Adrenal gland (tissue), 12 donors: ENCODE measurements around the gene FMNL3. TPM values are rescaled to one million over a fixed set of nuclear protein-coding genes. Genes with fewer than 3 reads are reported as not detected.
A peak's percentile ranks its signal among the peaks of the same experiment; 100 is the strongest.

ENCODE experiments used
- DNase-seq, 7 donors: peaks; one replicate each; pipeline ENCODE4 v3.0.0-alpha.2; 2019 to 2020
- H3K27ac ChIP-seq, 5 donors: fragments of 200-600 bp; sonication (generic) in 4 of 5; 1 replicate in 3 of 5; 2 replicates in 2 of 5; pipeline versions ENCODE4 v1.5.1 to v1.8.0; 2016 to 2020; ENCODE audit warnings: mild to moderate bottlenecking in 1 of 5
- H3K27me3 ChIP-seq: fragments of 200-600 bp; 2 replicates; pipeline ENCODE4 v1.8.0; 2021
- H3K36me3 ChIP-seq, 2 donors: fragments of 200-600 bp; replicated peaks in 1 of 2; 1 replicate in 1 of 2; 2 replicates in 1 of 2; pipeline versions ENCODE4 v1.5.1 to v1.8.0; 2018 to 2022
- H3K4me1 ChIP-seq, 2 donors: fragments of 200-600 bp; replicated peaks in 1 of 2; 1 replicate in 1 of 2; 2 replicates in 1 of 2; pipeline versions ENCODE4 v1.5.1 to v1.8.0; 2018 to 2021
- H3K4me3 ChIP-seq, 4 donors: fragments of 200-600 bp; sonication (generic) in 3 of 4; one replicate each; pipeline ENCODE4 v1.5.1; 2016 to 2018
- H3K9me3 ChIP-seq, 3 donors: fragments of 200-600 bp; sonication (generic) in 1 of 3; replicated peaks in 1 of 3; 1 replicate in 2 of 3; 2 replicates in 1 of 3; pipeline versions ENCODE4 v1.5.1 to v1.8.0; 2016 to 2021
- CTCF ChIP-seq, 6 experiments: fragments of 450-650 bp in 4 of 6; fragments of 200-600 bp in 2 of 6; sonication (generic) in 1 of 6; IDR thresholded peaks; 1 replicate in 5 of 6; 2 replicates in 1 of 6; pipeline versions ENCODE4 v1.5.1 to v1.8.0; 2016 to 2021; ENCODE audit warnings: antibody characterized with exemption in 6 of 6, mild to moderate bottlenecking in 2 of 6, moderate library complexity in 1 of 6
- POLR2A ChIP-seq, 2 donors: fragments of 450-650 bp; IDR thresholded peaks; one replicate each; pipeline ENCODE4 v1.6.1; 2017; ENCODE audit warnings: antibody characterized with exemption in 2 of 2, mild to moderate bottlenecking in 2 of 2, moderate library complexity in 1 of 2
- WGBS, 4 donors: extraction: QIAGEN DNeasy Blood & Tissue Kit in 2 of 4; methylation state at CpG; one replicate each; pipeline versions ENCODE4 v1.1.5 to v1.1.7; 2013 to 2017; 5-methylcytosine and 5-hydroxymethylcytosine counted together
- intact Hi-C, 2 donors: fragments of 100-400 bp; cut with DNase I; formaldehyde crosslinking; loops; one replicate each; pipeline versions ENCODE4 v1.14.1 to v1.15.0; 2022 to 2023
- polyA plus RNA-seq, 3 donors: library from polyadenylated mRNA; stranded (reverse); fragments of 200-250 nt in 2 of 3; fragments of 350-450 nt in 1 of 3; fragmentation: Illumina TruSeq in 1 of 3; extraction: RNeasy Lipid Tissue Mini Kit (QIAGEN cat#74804) in 1 of 3; gene quantifications; one replicate each; pipeline ENCODE4 v1.2.3, GENCODE V29; 2013 to 2014
- total RNA-seq, 9 donors: library from RNA; depleted of rRNA in 4 of 9; stranded (reverse); fragments of >200 nt in 4 of 9; fragments of 120-200 nt in 1 of 9; fragmentation: NEBNext Ultra II Directional in 1 of 9; extraction: Animal tissue kit (Norgen Biotek cat#: 25700) in 1 of 9; gene quantifications; one replicate each; pipeline versions ENCODE4 v1.1.0 to v1.2.4, GENCODE V29; 2013 to 2023
- donor health status: healthy with polysubstance abuse.
- donor health status: Bipolar disorder and iron deficiency.
- donor health status: DM: yes; HTN: yes; CAD: no.
- donor health status: DM: no; HTN: no; CAD: no.
- donor health status: DM: no; HTN: no; CAD: no.
- donor health status: DM: yes; HTN: yes; CAD: no.

FMNL3 gene
- total and polyA plus RNA-seq, 12 donors, result 4.7 to 24.1 (median 15.0) TPM

GRCh38 chr12:49645146-49646039, 61.8 kb downstream of the FMNL3 start:
- TF ChIP-seq POLR2A (IDR thresholded peaks at IDR 0.05), result no peak
- no peak for TF ChIP-seq CTCF (IDR thresholded peaks at IDR 0.05)
- no peak overlapping the region for H3K4me3 ChIP-seq
- H3K4me1 ChIP-seq, result peaks cover 4 to 8% of the 10 kb centered on the region in 2 donors
- H3K27me3 ChIP-seq, result no peaks in the 10 kb centered on the region
- H3K27ac ChIP-seq, result no peak overlapping the region
- intact Hi-C loops, result loop anchor here (2.0 kb wide), 2 partner anchors 61 to 63 kb away; partner anchors contain the start of gene FMNL3 (in 1 of the 2)
- no peaks in the 10 kb centered on the region for H3K9me3 ChIP-seq
- no peak for DNase-seq
- WGBS, 4 donors, result 82 to 93% (median 90%) methylated on average over 5 to 6 of the region's 6 CpGs
- peaks cover 0 to 50% of the 10 kb centered on the region in 2 donors for H3K36me3 ChIP-seq

GRCh38 chr12:49644620-49644994, 62.6 kb downstream of the FMNL3 start:
- peak; percentile 69 to 91 (median 82) for DNase-seq

GRCh38 chr12:49643961-49644619, 63.1 kb downstream of the FMNL3 start:
- DNase-seq, result no peak
- Histone ChIP-seq H3K4me3 (no peak overlapping the region), H3K36me3 (peaks cover 0 to 40% of the 10 kb centered on the region in 2 donors), H3K9me3 (no peaks in the 10 kb centered on the region), H3K27me3 (no peaks in the 10 kb centered on the region), H3K27ac (peak overlapping the region in 2 of 5 donors; percentile 7 to 14), H3K4me1 (peaks cover 4 to 8% of the 10 kb centered on the region in 2 donors)
- TF ChIP-seq POLR2A (IDR thresholded peaks at IDR 0.05) (no peak), CTCF (IDR thresholded peaks at IDR 0.05) (no peak)
- WGBS, 4 donors, result 72 to 81% (median 77%) methylated on average over 10 of the region's 10 CpGs
- intact Hi-C loops, result loop anchor here (2.0 kb wide), 2 partner anchors 63 to 65 kb away; partner anchors contain the start of gene FMNL3 (in 1 of the 2)

More at GRCh38 chr12:49644620-49644994, 62.6 kb downstream of the FMNL3 start:
- Histone ChIP-seq H3K9me3 (no peaks in the 10 kb centered on the region), H3K27ac (peak overlapping the region in 2 of 5 donors; percentile 7 to 14), H3K4me1 (peaks cover 4 to 8% of the 10 kb centered on the region in 2 donors), H3K4me3 (no peak overlapping the region), H3K36me3 (peaks cover 0 to 42% of the 10 kb centered on the region in 2 donors), H3K27me3 (no peaks in the 10 kb centered on the region)
- 5 to 29% (median 17%) methylated on average over 2 of the region's 2 CpGs for WGBS, 4 donors
- intact Hi-C loops, result loop anchor here (2.0 kb wide), 2 partner anchors 62 to 64 kb away; partner anchors contain the start of gene FMNL3 (in 1 of the 2)
- TF ChIP-seq POLR2A (IDR thresholded peaks at IDR 0.05) (no peak), CTCF (IDR thresholded peaks at IDR 0.05) (peak; percentile 73 to 96 (median 92))

- H3K4me1 ChIP-seq, result peaks cover 4 to 8% of the 10 kb centered on the region in 2 donors
- peaks cover 0 to 35% of the 10 kb centered on the region in 2 donors for H3K36me3 ChIP-seq
- no peaks in the 10 kb centered on the region for H3K27me3 ChIP-seq
- intact Hi-C loops, result no loop called here
- H3K27ac ChIP-seq, result peak overlapping the region in 3 of 5 donors; percentile 83 to 92 (median 88)
- WGBS, 4 donors, result 84 to 93% (median 91%) methylated on average over 4 to 7 of the region's 7 CpGs
- no peak overlapping the region for H3K4me3 ChIP-seq
- no peaks in the 10 kb centered on the region for H3K9me3 ChIP-seq
- TF ChIP-seq CTCF (IDR thresholded peaks at IDR 0.05), result no peak
- TF ChIP-seq POLR2A (IDR thresholded peaks at IDR 0.05), result no peak
- no peak for DNase-seq
Measured at GRCh38 chr12:49643135-49643534, 64.1 kb downstream of the FMNL3 start.
